Tibial nerve (tissue), 4 donors: ENCODE measurements around the gene MYO6.

ENCODE experiments used
- CTCF ChIP-seq, 5 experiments: fragments of 200-600 bp in 3 of 5; fragments of 450-650 bp in 2 of 5; sonication (generic) in 3 of 5; IDR thresholded peaks; one replicate each; pipeline ENCODE4 v1.5.1; 2016 to 2019; ENCODE audit warnings: antibody characterized with exemption in 5 of 5, mild to moderate bottlenecking in 3 of 5, moderate library complexity in 2 of 5
- EP300 ChIP-seq, 2 donors: sonication (generic); formaldehyde crosslinking; IDR thresholded peaks; one replicate each; pipeline ENCODE4 v1.6.1; 2017; ENCODE audit warnings: antibody characterized with exemption in 2 of 2, mild to moderate bottlenecking in 1 of 2
- POLR2A ChIP-seq, 2 donors: fragments of 450-650 bp; IDR thresholded peaks; one replicate each; pipeline ENCODE4 v1.6.1; 2017; ENCODE audit warnings: antibody characterized with exemption in 2 of 2, mild to moderate bottlenecking in 2 of 2, moderate library complexity in 2 of 2

DNA sequence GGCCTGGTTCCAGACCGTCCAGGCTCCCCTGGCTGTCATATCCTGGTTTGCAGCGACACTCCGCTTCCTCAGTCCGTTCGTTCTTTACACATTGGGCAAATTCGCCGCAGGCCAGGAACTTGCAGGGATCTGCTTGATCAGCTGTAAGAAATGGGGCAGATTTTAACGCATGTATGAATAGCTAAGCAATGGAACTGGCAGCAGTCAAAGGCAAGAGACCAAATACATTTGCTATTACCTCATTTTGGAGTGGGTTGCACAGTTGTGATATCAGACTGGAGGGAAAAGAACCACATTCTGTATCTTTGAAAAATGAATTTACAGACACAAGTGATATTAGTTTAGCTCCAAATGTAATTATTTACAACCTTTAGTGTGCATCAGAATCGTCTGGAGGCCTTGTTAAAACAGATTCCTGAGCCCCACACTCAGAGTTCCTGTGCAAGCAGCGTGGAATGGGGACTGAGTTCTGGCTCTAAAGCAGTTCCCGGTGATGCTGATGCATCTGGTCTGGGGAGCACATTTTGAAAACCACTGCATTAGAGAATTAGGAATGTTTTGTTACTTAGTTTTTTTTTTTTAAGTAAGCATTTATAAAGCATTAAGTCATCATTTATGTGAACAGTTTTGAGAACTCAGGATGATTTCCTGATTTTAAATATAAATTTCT lies 182.1 kb downstream of the MYO6 start:
- TF ChIP-seq POLR2A (IDR thresholded peaks at IDR 0.05) (no peak), CTCF (IDR thresholded peaks at IDR 0.05) (no peak), EP300 (IDR thresholded peaks at IDR 0.05) (no peak)
